Fibroblast of skin of abdomen (primary cell): Measurements from ENCODE around the gene PRICKLE1.

Experiments used
- DNase-seq: peaks from one replicate; pipeline ENCODE4 v3.0.0-alpha.2; 2013

Gene PRICKLE1

GRCh38 chr12:42490261-42490842 is 99.2 kb downstream of the PRICKLE1 start:
- no peak for DNase-seq

GRCh38 chr12:42486407-42486806 is 103.1 kb downstream of the PRICKLE1 start:
- DNase-seq: no peak

- DNase-seq: no peak
Measured at GRCh38 chr12:42485823-42486222, 103.7 kb downstream of the PRICKLE1 start.

DNA sequence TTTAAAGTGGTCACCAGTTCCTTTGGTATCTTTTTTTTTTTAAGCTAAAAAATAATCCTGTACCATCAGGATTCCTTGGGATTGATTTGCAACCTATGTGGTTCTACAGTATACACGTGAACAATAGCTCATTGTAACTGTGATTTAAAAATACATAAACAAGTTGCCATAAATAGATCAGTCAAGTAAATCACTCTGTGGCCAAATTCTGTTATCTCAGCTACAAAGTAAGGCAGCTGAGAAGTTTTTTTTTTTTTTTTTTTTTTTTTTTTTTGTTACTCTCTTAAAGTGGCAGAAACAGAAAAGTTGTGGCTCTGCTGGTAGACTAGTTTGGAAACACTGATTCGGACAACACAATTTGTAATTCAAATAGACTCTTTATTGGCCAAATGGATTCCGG is 104.5 kb downstream of the PRICKLE1 start:
- no peak for DNase-seq

- DNase-seq: no peak
Measured at GRCh38 chr12:42483521-42483790, 106.1 kb downstream of the PRICKLE1 start.

- peak; percentile 59 for DNase-seq
Measured at GRCh38 chr12:42482748-42483520, 106.6 kb downstream of the PRICKLE1 start.

- DNase-seq: peak; percentile 13
Measured at GRCh38 chr12:42482041-42482747, 107.4 kb downstream of the PRICKLE1 start.

- DNase-seq: no peak
Measured at GRCh38 chr12:42481368-42481767, 108.2 kb downstream of the PRICKLE1 start.

DNA sequence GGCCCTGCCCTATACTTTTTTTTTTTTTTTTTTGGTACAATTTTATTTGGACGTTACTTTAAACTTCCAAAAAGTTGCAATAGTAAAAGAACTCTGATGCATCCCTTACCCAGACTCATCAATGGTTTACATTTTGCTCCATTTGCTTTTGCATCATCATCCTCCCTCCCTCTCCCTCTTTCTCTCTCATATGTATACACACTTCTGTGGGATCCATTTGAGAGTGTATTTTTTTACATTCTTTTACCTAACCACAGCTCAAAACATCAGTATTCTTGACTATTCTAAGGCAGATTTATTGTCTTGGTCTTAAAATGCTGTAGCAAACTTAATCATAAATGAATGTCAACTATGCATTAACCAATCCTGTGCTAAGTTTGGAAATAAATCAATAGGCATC is 111.6 kb downstream of the PRICKLE1 start:
- DNase-seq: peak; percentile 83

- DNase-seq: no peak
Measured at GRCh38 chr12:42475106-42475505, 114.4 kb downstream of the PRICKLE1 start.

DNA sequence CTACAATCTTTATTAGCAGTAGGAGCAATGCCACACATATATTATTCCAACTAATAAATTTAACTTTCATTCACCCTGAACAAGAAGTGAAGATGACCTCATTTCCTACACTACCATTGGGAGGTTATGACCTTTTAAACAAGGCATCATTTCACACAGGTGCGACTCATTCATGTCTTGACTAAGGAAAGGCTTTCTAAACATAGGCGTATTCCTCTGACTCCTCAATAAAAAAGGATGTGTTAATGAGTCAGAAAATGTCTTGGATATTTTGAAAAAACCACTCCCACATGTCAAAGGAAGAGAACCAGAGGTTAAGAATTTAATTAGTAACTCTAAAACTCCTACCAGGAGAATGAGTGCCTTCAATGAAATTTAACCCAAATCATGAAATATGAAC is 115.2 kb downstream of the PRICKLE1 start:
- DNase-seq: peak; percentile 75

DNA sequence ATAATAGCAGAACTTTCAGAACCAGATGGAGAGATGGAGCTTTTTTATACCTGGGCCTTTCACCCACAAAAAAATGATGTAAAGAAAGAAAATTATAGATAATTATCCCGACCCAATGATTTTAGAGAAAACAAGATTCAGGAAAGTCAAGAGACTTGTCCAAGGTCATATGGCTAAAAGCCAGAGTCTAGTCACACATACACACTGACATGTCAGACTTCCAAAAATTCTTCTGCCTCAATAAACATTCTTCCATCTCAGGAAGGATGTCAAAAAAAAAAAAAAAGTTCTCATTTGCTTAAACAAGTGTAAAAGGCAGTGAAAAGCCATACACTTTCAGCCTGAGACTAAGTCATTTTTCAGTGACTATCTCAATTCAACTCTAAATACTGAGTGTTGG is 116.0 kb downstream of the PRICKLE1 start:
- DNase-seq: peak; percentile 18

- peak; percentile 82 for DNase-seq
Measured at GRCh38 chr12:42473130-42473529, 116.4 kb downstream of the PRICKLE1 start.

- no peak for DNase-seq
Measured at GRCh38 chr12:42472376-42472775, 117.2 kb downstream of the PRICKLE1 start.

DNA sequence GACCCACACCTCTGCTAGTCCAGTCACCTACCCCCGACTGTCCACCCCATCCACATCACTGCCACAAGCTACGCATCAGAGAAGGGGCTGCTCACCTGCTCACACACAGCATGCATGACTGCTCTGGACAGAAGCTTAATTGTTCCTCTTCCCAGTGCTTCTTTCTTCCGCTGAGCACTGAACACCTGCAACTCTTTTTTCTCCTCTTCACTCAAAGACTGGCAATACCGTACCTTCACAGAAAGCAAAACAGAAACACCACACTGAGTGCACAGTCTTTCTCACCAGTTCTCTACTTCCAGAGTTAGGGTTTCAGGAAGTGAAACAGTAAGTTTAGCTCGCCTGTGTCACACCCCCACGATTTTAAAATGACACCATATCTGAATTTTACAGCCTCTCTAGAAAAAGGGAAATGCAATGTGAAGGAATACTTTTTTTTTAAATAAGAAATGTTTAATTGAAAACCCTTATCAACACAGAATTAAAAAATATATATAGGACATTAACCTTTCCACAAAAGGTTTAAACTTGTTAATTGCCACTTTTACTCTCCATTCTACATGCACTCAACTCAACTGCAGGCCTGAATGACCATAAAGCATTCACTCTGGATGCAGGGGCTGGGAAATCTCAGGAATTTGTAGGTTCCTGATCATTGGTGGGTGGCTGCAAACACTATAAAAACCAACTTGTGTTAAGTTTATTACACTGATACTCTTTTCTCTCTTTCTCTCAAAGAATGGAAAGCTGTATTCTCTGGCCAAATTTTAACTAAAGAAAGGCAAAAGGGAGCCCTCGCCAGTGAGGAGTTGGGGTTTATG is 120.0 kb downstream of the PRICKLE1 start:
- no peak for DNase-seq

DNA sequence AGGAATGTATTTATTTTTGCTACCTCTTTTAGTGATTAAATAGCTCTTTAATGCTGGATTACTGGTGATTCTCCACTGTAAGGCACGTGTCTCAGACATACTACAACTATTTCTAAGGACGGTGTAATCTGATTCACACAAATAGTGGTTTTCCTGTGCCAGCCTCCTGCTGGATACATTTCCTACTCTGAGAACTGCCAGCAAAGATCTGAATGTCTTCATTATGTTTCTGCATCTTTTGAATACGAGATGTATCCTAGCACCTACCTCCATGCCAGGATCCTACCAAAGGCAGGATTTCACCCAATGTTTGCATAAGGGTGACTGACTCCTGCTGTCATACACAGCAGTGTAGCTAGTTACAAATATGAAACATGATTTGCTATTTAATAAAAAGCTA is 120.6 kb downstream of the PRICKLE1 start:
- no peak for DNase-seq

- no peak for DNase-seq
Measured at GRCh38 chr12:42468341-42468821, 121.2 kb downstream of the PRICKLE1 start.

- DNase-seq: no peak
Measured at GRCh38 chr12:42463671-42464070, 125.9 kb downstream of the PRICKLE1 start.

DNA sequence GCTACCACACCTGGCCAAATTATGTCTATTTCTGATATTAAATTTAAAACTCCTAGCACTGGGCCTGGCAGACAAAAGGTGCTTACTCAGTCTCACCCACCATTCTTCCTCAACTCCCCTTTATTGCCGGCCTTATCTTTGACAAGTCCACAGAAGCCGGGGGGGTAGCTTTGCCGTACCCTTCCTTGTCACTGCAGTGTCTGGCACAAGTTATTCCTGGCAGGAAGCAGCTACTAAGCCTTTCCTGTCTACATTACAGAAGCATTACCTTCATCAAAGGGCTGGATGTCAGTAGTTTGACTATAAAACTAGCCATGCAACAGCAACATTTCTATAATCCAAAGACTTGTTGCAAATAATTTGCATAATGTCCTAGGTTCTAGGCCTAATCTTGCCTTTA is 127.1 kb downstream of the PRICKLE1 start:
- DNase-seq: no peak

- DNase-seq: no peak
Measured at GRCh38 chr12:42459336-42459847, 130.2 kb downstream of the PRICKLE1 start.

DNA sequence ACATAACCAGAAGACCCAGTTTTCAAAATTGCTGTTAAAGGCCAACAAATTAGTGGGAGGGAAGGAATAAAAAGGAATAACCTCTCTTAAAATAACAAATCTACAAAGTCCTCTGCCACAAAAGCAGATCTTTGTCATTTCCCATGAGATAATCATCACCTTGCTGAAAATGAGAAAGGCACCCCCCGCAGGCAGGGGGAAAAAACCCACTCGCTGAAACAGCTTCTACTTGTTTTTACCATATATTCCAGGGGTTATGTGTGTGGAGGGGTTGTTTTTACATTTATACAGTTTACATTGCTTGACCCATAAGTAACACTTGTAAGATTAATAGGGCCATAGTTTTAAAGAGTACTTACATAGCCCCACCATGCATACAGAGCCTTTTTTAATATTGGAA is 131.0 kb downstream of the PRICKLE1 start:
- no peak for DNase-seq

DNA sequence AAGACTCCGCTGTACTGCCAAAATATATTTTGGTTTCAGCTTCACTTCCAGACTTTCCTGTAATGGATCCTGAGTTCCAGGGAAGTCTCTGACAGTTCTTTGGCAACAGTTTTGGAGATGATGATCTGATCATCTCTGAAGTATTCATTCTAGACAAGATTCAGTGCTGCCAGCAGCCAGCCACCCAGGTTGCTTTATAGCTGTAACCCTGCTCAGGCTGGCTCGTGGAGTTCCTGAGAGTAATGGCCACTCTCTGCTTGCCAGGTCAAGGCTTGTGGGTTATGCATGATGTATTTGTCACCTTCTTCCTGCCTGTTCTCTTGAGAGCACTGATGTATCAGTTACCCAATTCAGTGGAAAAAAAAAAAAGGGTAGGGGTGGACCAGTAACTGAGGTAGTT is 139.3 kb downstream of the PRICKLE1 start:
- DNase-seq: peak; percentile 56

- no peak for DNase-seq
Measured at GRCh38 chr12:42448841-42449240, 140.7 kb downstream of the PRICKLE1 start.
